ENCODE measurements around the gene NAALAD2.

- TF ChIP-seq RFX5 (IDR thresholded peaks at IDR 0.05) (no peak), EP300 (IDR thresholded peaks at IDR 0.05) (no peak), POLR2A (IDR thresholded peaks at IDR 0.05; ENCODE audit: low read length) (no peak), CBX2 (IDR thresholded peaks at IDR 0.05; ENCODE audit: borderline replicate concordance, low read depth) (no peak), BCL3 (IDR thresholded peaks at IDR 0.05) (no peak), MYC (IDR thresholded peaks at IDR 0.05; ENCODE audit: borderline replicate concordance, low read length) (no peak)
- TF ChIP-seq, protein P1, sequence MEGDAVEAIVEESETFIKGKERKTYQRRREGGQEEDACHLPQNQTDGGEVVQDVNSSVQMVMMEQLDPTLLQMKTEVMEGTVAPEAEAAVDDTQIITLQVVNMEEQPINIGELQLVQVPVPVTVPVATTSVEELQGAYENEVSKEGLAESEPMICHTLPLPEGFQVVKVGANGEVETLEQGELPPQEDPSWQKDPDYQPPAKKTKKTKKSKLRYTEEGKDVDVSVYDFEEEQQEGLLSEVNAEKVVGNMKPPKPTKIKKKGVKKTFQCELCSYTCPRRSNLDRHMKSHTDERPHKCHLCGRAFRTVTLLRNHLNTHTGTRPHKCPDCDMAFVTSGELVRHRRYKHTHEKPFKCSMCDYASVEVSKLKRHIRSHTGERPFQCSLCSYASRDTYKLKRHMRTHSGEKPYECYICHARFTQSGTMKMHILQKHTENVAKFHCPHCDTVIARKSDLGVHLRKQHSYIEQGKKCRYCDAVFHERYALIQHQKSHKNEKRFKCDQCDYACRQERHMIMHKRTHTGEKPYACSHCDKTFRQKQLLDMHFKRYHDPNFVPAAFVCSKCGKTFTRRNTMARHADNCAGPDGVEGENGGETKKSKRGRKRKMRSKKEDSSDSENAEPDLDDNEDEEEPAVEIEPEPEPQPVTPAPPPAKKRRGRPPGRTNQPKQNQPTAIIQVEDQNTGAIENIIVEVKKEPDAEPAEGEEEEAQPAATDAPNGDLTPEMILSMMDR (IDR thresholded peaks at IDR 0.05): no peak
Measured at GRCh38 chr11:90178751-90179150, 44.3 kb downstream of the NAALAD2 start.

Measured in A549 (cell line).